Fibroblast of skin of left biceps (primary cell): ENCODE data around the gene SUN3.

Experiments used
- DNase-seq, 2 experiments: peaks; one replicate each; pipeline ENCODE4 v3.0.0-alpha.2; 2013; ENCODE audit warnings: low read depth in 2 of 2

SUN3 gene

GRCh38 chr7:48028938-48029337 lies at the start of gene SUN3:
Gene SUN3 (minus strand): TSS chr7:48029107. CDS start chr7:48028938, 169 bp downstream.
- DNase-seq = no peak

DNA sequence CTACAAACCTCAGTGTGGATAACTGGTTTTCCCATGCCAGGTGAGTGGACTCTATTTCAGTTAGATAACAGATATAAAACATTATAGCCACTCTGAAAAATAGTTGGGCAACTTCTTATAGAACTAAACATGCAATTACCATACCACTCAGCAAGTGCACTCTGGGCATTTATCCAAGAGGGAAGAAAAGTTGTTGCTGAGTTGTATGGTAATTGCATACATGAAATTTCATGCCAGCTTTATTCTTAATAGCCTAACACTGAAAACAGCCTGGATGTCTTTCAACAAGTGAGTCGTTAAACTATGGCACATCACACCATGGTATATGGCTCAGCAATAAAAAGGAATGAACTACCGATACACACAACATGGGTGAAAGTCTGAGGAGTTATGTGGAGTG lies 49.6 kb upstream of the SUN3 start:
- DNase-seq = no peak

- no peak for DNase-seq
Observed at GRCh38 chr7:48077423-48077822, 48.5 kb upstream of the SUN3 start.

GRCh38 chr7:48074204-48074654 lies 45.3 kb upstream of the SUN3 start:
- DNase-seq = no peak

DNA sequence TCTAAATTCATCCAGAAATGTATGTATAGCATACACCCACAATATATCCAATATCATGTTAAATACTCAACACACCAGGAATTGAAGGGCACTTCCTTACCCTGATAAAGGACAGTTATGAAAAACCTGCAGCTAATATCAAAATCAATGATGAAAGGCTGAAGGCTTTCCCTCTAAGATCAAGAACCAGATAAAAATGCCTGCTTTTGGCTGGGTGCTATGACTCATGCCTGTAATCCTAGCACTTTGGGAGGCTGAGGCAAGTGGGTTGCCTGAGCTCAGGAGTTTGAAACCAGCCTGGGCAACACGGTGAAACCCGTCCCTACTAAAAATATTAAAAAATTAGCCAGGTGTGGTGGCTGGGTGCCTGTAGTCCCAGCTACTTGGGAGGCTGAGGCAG lies 38.6 kb upstream of the SUN3 start:
- DNase-seq = no peak

DNA sequence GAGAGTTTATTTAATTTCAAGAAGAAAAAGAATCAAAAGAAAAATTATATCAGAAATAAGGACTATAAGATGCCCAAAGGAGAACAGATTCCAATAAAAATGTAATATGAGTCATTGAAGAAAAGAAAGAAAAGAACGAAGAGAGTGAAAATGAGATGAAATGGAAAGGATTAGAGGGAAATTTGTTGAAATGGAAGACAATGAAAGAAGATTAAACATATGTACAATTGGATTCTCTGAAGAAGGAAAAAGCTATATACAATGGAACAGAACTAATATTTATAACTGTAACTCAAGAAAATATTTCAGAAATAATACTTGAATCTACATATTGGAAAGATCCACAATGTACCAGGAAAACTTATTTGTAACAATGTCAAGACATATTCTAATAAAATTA lies 35.1 kb upstream of the SUN3 start:
- DNase-seq = no peak

GRCh38 chr7:48059706-48060105 lies 30.8 kb upstream of the SUN3 start:
- no peak for DNase-seq

GRCh38 chr7:48058990-48059389 lies 30.1 kb upstream of the SUN3 start:
- DNase-seq = no peak

DNA sequence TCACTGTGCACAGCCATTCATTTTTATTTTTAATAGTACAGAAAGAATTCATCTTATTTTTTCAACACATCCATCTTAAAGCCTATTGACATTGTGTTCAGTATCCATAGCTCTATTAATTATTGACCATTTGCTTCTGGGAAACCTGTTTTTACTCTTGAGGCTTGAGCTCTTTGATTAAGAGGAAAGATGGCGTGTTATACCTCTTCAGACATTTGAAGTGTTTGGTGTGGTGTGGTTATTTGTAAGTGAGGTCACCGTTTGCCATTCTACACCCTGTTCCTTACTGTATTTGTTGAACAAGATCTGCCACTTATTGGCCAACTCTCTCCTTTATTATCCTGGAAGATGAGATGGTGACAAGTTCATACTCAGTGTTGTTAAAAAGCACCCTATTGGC lies 24.8 kb upstream of the SUN3 start:
- no peak for DNase-seq

GRCh38 chr7:48052748-48053147 lies 23.8 kb upstream of the SUN3 start:
- no peak for DNase-seq

GRCh38 chr7:48049850-48050249 lies 20.9 kb upstream of the SUN3 start:
- no peak for DNase-seq

DNA sequence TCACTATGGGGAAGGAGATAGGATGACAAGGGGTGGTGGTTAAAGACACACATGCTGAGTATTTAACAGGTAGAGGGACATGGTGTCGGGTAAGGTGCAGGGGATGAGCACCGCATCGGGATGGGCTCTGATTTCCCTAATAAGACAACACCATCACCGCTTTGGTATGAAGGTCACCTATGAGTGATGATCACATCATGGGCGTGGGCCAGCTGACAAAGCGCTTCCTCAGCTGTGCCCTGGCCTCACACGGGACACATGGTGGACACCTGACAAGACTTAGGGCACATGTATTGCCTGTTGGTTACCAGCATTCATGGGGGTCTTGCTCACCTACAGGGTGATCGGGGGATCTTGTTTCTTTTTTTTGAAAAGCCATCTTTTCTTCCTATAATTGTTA lies 19.2 kb upstream of the SUN3 start:
- no peak for DNase-seq

GRCh38 chr7:48046458-48046857 lies 17.6 kb upstream of the SUN3 start:
- DNase-seq = no peak

GRCh38 chr7:48045195-48045765 lies 16.4 kb upstream of the SUN3 start:
- no peak for DNase-seq

GRCh38 chr7:48042636-48043035 lies 13.7 kb upstream of the SUN3 start:
- no peak for DNase-seq

DNA sequence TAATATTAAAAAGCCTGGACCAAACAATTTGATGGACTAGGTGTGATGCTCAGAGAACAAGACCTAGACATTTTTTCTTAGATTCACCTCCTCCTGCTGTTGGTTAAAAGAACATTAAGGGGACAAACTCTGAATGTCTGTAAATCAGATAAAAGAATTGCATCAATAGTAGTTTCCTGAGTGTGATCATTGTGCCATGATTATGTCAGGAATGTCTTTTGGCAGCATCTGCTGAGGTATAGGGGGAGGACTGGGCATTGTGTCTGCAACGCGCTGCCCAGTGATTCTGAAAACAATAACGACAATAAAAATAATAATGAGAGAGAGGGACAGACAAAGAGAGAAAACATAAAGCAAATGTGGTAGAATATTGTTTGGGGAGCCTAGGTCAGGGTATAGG lies 13.3 kb upstream of the SUN3 start:
- DNase-seq = no peak

DNA sequence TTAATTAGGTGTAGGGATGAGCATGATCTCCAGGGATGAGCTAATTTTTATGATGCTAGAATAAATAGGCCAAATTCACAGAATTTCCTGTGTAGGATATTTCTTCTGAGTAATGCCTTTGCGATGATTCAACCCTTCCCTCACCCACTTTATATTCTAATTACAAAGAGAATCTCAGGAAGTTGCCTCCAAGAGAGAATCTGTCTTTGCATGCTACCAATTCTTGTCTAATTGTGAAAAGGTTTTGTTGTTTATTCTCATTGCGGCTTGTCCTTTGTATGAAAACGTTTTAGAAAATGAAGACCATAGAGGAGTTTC lies 12.7 kb upstream of the SUN3 start:
- peak; percentile 30 to 39 for DNase-seq

DNA sequence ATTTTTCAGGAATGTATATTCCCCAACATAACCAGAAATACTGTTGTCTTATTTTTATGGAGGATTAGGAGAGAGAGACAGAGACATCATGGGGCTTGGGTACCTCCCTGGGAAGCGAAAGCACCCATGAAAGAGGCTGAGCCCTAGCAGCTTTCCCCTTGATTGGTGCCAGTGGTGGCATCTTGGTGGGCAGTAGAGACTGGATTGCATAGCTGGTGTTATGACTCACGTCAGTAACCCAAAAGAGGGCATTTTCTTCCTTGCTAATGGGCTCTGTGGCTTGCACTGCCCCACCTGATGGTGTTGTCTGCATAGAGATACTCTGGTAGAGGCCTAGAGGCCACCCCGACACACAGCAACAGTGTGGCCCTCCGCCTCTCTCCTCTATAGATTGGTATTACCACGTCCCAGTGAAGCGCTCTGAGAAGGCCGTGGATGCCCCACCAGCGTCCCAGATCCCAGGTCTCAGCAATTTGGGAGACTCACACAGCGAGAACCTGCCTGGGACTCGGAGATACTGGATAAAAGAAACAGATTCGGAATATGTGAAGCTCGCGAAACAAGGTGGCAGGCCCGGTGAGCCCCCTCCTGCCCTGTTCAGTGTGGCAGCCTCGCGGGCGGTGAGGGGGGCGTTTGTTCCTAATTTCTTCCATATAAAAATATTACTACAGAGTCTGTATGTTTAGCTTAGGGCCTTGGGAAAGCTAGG lies 12.2 kb upstream of the SUN3 start:
- DNase-seq = no peak

GRCh38 chr7:48038815-48039506 lies 10.1 kb upstream of the SUN3 start:
- DNase-seq = no peak

- no peak for DNase-seq
Observed at GRCh38 chr7:48035967-48036478, 7.1 kb upstream of the SUN3 start.

- DNase-seq = peak; percentile 39 to 47
Observed at GRCh38 chr7:48035301-48035966, 6.5 kb upstream of the SUN3 start, which contains the start of gene C7orf57. Gene C7orf57 (plus strand): TSS chr7:48035543. CDS start chr7:48036309, 766 bp downstream.

DNA sequence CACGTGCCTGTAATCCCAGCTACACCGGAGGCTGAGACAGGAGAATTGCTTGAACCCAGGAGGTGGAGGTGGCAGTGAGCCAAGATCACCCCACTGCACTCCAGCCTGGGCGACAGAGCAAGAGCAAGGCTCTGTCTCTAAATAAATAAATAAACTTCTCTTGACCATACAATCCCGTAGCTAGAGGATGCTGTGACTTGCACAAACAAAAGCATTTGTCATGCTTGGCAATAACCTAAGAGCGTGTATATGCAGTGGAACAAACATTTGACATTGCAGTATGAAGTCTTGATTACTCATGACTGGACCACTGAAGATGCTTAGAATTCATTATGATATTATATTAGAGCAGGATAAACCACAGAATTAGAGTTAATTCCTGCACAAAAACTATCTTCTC lies 5.0 kb upstream of the SUN3 start:
- no peak for DNase-seq
